Smooth muscle cell (in vitro differentiated cells): ENCODE measurements around the gene CANT1. TPM values are rescaled to one million over a fixed set of nuclear protein-coding genes. Genes with fewer than 3 reads are reported as not detected.

Source experiments
- DNase-seq: peaks from one replicate; lab custom pipeline; 2025; ENCODE audit not compliant: unreplicated experiment; lab: John Stamatoyannopoulos, UW
- H2AFZ ChIP-seq: fragments of 200-600 bp; sonication (generic); 2 replicates; pipeline ENCODE4 v1.6.0; 2016; ENCODE audit warnings: antibody characterized with exemption, low read depth, mild to moderate bottlenecking
- H3F3A ChIP-seq: fragments of 200-600 bp; sonication (generic); 2 replicates; pipeline ENCODE4 v1.6.0; 2017; ENCODE audit warnings: antibody characterized with exemption, low read depth
- H3K27ac ChIP-seq: fragments of 200-600 bp; sonication (generic); 2 replicates; pipeline ENCODE4 v1.5.1; 2016; ENCODE audit warnings: low read depth, mild to moderate bottlenecking
- H3K27me3 ChIP-seq: fragments of 200-600 bp; sonication (generic); 2 replicates; pipeline ENCODE4 v1.6.1; 2016; ENCODE audit warnings: low read depth, mild to moderate bottlenecking
- H3K36me3 ChIP-seq: fragments of 200-600 bp; sonication (generic); 2 replicates; pipeline ENCODE4 v1.5.1; 2016; ENCODE audit warnings: low read depth
- H3K4me1 ChIP-seq: fragments of 200-600 bp; sonication (generic); 2 replicates; pipeline ENCODE4 v1.5.1; 2016; ENCODE audit warnings: low read depth
- H3K4me2 ChIP-seq: fragments of 200-600 bp; sonication (generic); 2 replicates; pipeline ENCODE4 v1.6.0; 2016; ENCODE audit warnings: mild to moderate bottlenecking
- H3K4me3 ChIP-seq: fragments of 200-600 bp; sonication (generic); 2 replicates; pipeline ENCODE4 v1.5.1; 2016; ENCODE audit warnings: mild to moderate bottlenecking
- H3K79me2 ChIP-seq: fragments of 200-600 bp; sonication (generic); 2 replicates; pipeline ENCODE4 v1.6.0; 2016; ENCODE audit warnings: low read depth, mild to moderate bottlenecking
- H3K9ac ChIP-seq: fragments of 200-600 bp; sonication (generic); 2 replicates; pipeline ENCODE4 v1.6.0; 2016; ENCODE audit warnings: low read depth
- H3K9me3 ChIP-seq: fragments of 200-600 bp; sonication (generic); replicated peaks from 2 replicates; pipeline ENCODE4 v1.5.1; 2016; ENCODE audit warnings: low read depth
- H4K20me1 ChIP-seq: fragments of 200-600 bp; sonication (generic); 2 replicates; pipeline ENCODE4 v1.6.0; 2016; ENCODE audit warnings: low read depth
- WGBS: methylation state at CpG from one replicate; pipeline ENCODE4 v1.1.7; 2016; ENCODE audit warnings: low lambda C conversion rate; 5-methylcytosine and 5-hydroxymethylcytosine counted together
- polyA plus RNA-seq: library from polyadenylated mRNA; unstranded; fragments of >200 nt; fragmentation: Nextera tagmentation; extraction: Ambion mirVana; gene quantifications from 2 replicates; pipeline ENCODE4 v1.2.1, GENCODE V29; 2016
- total RNA-seq: library from RNA; depleted of rRNA; stranded (reverse); fragments of >200 nt; gene quantifications from 2 replicates; pipeline ENCODE4 v1.2.3, GENCODE V29; 2014
- TF ChIP-seq, protein P1 (sequence below): fragments of 200-600 bp; sonication (generic); IDR thresholded peaks from 2 replicates; pipeline ENCODE4 v1.5.1; 2017; ENCODE audit warnings: borderline replicate concordance, mild to moderate bottlenecking, antibody characterized with exemption; ENCODE audit not compliant: insufficient read depth, poor library complexity, severe bottlenecking

CANT1 gene
- total and polyA plus RNA-seq, 2 experiments from 2014 or later: 38.3 to 42.1 TPM

DNA sequence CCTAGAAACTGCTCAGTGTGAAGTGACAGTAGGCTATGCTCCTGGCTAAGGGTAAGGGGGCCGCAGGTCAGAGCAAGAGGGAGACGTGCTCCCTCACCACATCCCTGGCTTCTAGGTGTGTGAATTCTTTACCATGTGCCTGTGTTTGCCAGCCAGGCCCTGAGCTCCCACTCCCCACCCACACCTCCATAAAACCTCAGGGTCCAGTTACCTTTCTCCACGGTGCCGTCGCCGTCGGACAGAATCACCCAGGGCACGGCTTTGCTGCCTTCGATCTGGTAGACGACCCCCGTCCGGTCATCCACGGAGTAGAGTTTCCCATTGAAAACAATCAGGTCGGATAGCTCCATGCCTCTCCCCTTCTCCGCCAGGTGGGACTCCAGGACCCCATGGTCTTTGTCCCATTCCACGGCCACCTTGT is 12.8 kb downstream of the CANT1 start:
- Histone ChIP-seq H3K9me3 (no peaks in the 10 kb centered on the region), H4K20me1 (peaks cover 79% of the 10 kb centered on the region), H3K9ac (no peak overlapping the region), H3K4me3 (no peak overlapping the region), H3K27ac (no peak overlapping the region), H3K4me1 (no peaks in the 10 kb centered on the region), H3K79me2 (peaks cover 4% of the 10 kb centered on the region), H3F3A (no peaks in the 10 kb centered on the region), H3K4me2 (no peak overlapping the region), H3K36me3 (no peaks in the 10 kb centered on the region), H3K27me3 (no peaks in the 10 kb centered on the region), H2AFZ (no peak overlapping the region)
- no peak for DNase-seq
- TF ChIP-seq, protein P1, sequence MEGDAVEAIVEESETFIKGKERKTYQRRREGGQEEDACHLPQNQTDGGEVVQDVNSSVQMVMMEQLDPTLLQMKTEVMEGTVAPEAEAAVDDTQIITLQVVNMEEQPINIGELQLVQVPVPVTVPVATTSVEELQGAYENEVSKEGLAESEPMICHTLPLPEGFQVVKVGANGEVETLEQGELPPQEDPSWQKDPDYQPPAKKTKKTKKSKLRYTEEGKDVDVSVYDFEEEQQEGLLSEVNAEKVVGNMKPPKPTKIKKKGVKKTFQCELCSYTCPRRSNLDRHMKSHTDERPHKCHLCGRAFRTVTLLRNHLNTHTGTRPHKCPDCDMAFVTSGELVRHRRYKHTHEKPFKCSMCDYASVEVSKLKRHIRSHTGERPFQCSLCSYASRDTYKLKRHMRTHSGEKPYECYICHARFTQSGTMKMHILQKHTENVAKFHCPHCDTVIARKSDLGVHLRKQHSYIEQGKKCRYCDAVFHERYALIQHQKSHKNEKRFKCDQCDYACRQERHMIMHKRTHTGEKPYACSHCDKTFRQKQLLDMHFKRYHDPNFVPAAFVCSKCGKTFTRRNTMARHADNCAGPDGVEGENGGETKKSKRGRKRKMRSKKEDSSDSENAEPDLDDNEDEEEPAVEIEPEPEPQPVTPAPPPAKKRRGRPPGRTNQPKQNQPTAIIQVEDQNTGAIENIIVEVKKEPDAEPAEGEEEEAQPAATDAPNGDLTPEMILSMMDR: no peak
- 98% methylated on average over 16 of the region's 16 CpGs for WGBS

DNA sequence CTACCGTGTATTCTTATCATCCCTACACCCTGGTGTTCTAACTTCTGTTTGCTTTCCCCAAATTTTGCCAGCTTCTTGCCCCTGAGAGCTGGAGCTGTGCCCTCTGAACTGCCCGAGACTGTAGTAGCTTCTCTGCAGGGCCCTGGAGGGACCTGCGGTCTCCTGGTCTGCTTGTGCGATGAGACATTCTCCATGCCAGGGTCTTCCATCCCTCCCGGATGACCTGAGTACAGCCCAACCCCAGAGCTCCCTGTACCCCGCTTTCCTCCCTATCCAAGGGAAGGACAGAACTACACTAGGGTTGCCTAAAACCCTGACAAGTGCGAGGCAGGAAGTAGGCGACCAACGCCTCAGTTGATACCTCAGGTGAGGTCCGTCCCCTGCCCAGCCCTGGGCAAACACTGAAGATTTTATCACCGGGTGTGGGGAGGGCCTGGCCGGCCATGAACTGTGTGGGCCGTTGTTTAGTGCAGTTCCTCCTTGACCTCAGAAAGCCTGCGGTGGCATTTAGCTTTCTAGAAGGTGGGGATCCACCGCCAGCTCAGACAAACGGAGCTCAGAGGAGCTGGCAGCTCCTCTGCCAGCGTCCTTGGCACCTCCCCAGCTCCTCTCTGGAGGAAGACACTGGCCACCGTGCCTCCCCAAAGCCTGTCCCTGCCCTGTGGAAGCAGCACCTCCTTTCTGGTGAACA is 13.7 kb downstream of the CANT1 start:
- TF ChIP-seq, protein P1: no peak
- H3K27me3 ChIP-seq: no peaks in the 10 kb centered on the region
- no peaks in the 10 kb centered on the region for H3K79me2 ChIP-seq
- no peak overlapping the region for H3K9ac ChIP-seq
- H3K36me3 ChIP-seq: no peaks in the 10 kb centered on the region
- H4K20me1 ChIP-seq: peaks cover 70% of the 10 kb centered on the region
- DNase-seq: no peak
- no peak overlapping the region for H3K4me3 ChIP-seq
- H3K9me3 ChIP-seq: no peaks in the 10 kb centered on the region
- H3F3A ChIP-seq: no peaks in the 10 kb centered on the region
- 95% methylated on average over 18 of the region's 18 CpGs for WGBS
- no peak overlapping the region for H3K4me2 ChIP-seq
- no peak overlapping the region for H3K27ac ChIP-seq
- H3K4me1 ChIP-seq: no peaks in the 10 kb centered on the region
- H2AFZ ChIP-seq: no peak overlapping the region

DNA sequence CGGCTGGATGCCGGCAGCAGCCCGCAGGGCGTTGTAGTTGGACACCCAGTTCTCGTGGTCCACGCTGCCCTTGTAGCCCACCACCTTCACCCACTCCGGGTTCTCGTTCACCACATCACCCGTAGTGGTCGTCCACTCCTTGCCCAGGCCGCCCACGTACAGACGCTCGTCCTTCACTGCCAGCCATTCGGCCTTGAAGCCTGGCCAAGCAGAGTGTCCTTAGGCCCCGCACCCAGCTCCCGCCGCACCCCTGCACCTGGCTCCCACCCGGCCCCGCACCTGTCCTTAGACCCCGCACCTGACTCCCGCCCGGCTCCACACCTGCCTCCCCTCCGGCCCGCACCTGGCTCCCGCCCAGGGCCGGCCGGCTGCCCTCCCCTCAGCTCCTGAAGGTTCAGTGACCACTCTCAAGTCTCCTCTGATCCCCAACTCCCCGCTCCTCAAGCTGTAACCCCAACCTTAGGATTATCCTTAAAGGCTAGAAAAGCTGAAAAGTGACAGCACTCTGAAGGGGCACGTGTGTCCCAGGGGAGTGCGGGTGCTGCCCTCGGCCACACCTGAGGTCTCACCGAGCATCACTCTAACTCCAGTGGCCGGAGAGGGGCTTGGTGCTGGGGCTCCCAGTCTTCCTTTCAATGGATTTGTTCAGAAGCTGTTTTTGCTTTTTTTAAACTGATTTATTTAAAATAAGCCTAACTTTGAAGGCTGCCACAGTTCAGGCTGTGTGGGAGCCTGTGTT is 14.4 kb downstream of the CANT1 start:
- Histone ChIP-seq H3K4me2 (no peak overlapping the region), H4K20me1 (peaks cover 63% of the 10 kb centered on the region), H2AFZ (no peak overlapping the region), H3K4me1 (no peaks in the 10 kb centered on the region), H3K27me3 (no peaks in the 10 kb centered on the region), H3K79me2 (no peaks in the 10 kb centered on the region), H3K36me3 (no peaks in the 10 kb centered on the region), H3K9ac (no peak overlapping the region), H3K9me3 (no peaks in the 10 kb centered on the region), H3F3A (no peaks in the 10 kb centered on the region), H3K27ac (no peak overlapping the region), H3K4me3 (no peak overlapping the region)
- no peak for DNase-seq
- WGBS: over 99% methylated on average over 20 of the region's 34 CpGs
- TF ChIP-seq, protein P1: no peak
